Inflammatory macrophage treated with lipopolysaccharide for 1 hour (primary cell): ENCODE results near the gene GPC6.

Source experiments
- DNase-seq, 2 donors: peaks; one replicate each; pipeline ENCODE4 v3.0.0-alpha.2; 2020 to 2022

GPC6 gene

DNA sequence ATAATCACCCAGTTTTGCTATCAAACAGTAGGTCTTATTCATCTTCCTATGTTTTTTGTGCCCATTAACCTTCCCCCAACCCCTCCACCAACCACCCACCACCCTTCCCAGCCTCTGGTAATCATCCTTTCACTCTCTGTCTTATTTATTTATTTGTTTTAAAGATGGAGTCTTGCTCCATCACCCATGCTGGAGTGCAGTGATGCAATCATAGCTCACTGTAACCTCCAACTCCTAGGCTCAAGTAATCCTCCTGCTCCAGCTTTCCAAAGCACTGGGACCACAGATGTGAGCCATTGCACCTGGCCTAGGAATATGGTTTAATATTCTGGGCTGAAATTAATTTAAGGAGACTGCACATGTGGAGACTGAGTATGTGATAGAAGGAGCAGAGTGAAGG lies 527.0 kb downstream of the GPC6 start:
- DNase-seq, result no peak

DNA sequence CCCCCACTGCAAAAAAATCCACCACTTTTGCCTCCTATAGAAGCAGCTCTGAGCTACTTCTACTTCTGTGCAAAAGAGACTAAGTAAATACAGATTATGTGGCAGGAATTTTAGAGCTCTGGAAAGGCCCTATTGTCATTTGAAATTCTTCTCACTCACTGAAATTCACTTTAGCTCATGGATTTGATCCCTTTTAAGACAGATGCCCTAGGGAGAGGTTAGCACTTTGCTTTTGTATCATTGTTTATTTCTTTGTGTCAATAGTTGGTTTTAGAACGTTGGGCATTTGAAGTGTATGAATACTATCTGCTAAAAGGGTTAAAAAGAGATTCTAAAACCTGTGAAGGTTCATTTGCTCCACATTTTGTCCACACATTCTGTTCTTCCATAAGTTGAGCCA lies 528.7 kb downstream of the GPC6 start:
- no peak for DNase-seq

- no peak for DNase-seq
Measured at GRCh38 chr13:93758575-93758974, 532.0 kb downstream of the GPC6 start.

- no peak for DNase-seq
Measured at GRCh38 chr13:93762708-93763426, 536.3 kb downstream of the GPC6 start.

DNA sequence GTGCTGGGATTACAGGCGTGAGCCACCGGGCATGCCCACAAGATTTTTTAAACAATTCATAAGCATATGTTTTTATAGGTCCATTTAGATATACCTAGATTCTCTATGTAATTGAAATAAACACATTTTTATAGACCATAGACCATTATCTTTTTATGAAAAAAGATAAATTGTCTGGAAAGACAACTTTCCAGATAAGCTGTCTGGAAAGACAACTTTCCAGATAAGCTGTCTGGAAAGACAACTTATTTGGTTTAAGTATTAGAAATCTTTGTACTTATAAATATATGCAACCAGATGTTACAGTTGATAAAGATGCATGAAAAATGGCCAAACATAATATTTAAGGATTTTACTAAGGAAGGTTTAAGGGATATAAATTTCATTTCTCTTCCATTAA lies 538.5 kb downstream of the GPC6 start:
- no peak for DNase-seq

- no peak for DNase-seq
Measured at GRCh38 chr13:93765811-93766210, 539.2 kb downstream of the GPC6 start.

GRCh38 chr13:93766719-93767118 lies 540.1 kb downstream of the GPC6 start:
- DNase-seq, result no peak

DNA sequence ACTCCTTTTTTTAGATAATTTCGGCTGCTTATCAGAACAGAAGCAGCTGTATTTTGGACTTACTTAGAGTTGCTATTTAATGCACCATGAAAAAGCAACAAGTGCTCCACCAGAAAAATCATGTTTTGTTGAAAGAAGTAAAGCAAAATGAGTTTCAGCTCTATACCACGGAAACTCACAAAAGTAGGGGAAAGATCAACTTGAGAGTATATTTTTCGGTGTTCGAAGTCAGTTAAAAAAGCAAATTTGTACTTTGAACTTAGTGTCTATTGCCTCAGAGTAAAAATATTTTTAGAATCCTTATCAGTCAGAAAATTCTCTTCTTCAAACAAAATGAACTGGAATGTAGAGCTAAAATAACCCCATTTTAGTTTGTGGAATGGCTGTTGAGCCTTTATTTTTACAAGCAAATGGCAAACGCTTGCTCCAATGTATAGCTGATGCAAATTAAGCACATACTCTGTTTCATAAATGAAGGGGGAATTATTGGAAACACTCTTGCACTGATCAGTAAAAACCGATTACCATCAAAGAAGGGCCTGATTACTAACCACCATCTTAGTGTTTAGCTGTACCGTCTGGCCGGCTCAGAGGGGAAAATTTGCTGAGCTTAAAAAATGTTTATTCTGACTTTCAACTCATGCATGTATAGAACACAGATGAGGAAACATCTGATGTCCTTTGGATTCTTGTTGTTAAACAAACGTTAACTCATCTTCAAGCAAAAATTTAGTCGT lies 540.7 kb downstream of the GPC6 start:
- DNase-seq, result no peak

DNA sequence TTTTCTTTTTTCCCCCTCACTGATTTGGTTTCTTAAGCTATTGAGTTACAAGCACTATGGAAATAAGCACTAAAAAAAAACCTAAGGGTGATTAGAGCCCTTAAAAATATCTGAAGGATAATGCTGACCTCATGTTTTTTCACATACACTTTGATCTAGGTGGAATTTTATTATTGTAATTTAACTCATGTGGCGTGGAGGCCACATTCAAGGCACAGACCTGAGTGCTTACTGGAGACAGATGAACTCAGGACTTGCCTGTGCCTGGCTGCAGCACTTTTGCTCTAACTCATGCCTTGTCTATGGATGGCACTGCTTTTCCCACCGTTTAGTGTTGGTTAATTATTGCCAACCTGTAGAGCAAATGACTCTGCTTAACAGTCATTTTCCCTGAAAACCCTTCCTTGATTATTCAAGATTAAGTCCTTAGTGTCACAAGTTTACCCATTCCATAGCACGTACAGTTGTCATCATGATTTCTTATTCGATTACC lies 541.4 kb downstream of the GPC6 start:
- no peak for DNase-seq

- DNase-seq, result no peak
Measured at GRCh38 chr13:93769101-93769500, 542.5 kb downstream of the GPC6 start.

DNA sequence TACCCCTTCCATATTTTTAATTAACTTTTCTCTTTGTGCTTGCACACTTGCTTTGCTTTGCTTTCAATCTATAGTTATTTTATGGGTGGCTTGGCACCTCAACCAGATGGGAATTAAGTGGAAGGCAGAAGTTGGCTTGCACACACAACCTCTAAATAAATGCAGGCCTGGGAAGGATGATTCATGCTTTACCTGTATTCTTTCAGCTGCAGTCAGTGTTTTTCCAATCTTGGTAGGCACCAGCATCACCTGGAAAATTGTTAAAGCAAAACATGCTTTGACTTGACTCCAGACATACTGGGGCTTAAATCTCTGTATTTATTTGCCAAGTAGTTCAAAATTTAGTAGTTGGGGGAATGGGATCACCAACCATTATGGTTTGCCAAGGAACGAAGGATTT lies 543.0 kb downstream of the GPC6 start:
- no peak for DNase-seq

GRCh38 chr13:93771227-93771626 lies 544.6 kb downstream of the GPC6 start:
- DNase-seq, result no peak

DNA sequence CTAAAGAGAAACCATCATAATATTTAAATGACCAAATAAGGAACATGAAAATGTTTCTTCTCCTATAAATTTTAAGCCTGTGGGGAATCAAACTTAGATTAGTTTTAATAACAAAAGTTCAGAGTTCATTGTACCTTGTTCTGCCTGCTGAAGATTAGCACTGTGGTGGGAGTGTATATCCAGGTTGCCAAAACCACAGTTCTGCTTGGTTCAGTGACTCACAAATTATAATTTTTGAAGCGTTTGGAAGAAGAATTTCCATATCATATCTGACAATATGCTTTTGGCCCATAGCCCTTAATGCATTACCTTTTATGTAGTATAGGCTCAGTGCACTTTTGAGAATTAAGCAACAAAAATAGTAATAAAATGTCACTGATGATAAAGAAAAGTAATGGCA lies 545.2 kb downstream of the GPC6 start:
- DNase-seq, result no peak

GRCh38 chr13:93774506-93774905 lies 547.9 kb downstream of the GPC6 start:
- no peak for DNase-seq

DNA sequence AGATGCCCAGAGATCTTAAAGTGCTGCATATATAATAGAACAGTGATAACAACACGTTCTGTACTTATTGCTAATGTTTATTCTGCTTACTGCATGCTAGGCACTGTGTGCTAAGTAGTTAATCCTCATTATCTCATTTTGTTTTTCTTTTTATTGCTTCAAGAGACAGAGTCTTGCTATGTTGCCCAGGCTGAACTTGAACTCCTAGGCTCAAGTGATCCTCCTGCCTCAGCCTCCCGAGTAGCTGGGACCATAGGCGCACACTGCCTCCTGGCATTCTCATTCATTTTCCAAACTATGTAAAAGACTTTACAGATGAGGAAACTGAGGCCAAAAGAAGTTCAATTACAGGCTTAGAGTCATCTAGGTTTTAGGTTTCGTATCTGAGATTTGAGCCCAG lies 548.4 kb downstream of the GPC6 start:
- no peak for DNase-seq

DNA sequence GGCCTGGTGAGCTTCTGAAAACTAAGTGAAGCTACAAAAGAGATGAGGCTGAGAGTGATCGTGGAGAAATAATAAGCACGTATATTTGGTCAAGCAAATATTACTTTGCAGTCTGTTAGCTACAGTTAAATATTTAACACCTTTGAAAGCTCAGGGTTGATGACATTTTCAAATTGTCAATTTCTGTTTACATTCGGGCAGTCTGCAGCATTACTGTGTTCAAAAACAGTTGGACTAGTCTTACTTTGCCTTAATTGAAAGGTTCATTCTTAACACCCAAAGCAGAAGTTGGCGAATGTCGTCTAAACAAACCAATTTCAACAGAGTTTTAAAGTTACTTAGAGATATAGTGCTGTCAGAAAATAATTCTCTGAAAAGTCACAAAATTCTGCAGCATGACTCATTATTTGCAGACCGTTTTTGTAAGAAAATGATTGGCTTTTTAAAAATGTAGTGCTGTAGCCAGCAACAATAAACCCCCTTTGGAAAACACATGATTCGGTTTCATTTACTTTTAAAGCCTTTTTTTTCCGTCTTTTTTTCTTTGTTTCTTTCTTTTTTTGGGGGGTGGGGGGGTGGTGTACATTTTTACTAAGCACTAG lies 549.0 kb downstream of the GPC6 start:
- DNase-seq, result no peak

- DNase-seq, result no peak
Measured at GRCh38 chr13:93776936-93777335, 550.3 kb downstream of the GPC6 start.

DNA sequence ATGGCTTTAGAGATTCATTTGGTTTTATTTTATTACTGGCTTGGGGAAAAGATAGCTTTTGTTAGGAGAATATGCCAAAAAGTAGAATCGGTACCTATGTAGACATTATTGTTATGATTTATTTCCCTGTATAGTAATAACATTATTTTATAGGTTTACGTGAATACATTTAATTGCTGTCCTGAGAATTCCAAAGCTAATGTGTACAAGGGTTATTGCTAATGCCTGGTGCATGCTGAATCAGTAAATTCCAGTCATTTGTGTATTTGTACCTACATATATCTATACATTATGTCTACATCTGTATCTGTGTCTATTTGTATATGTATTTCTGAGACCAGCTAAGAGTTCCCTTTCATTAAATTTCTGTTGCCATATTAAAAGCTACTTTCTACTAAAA lies 550.9 kb downstream of the GPC6 start:
- DNase-seq, result no peak

GRCh38 chr13:93778548-93778947 lies 551.9 kb downstream of the GPC6 start:
- no peak for DNase-seq

GRCh38 chr13:93784191-93784590 lies 557.6 kb downstream of the GPC6 start:
- DNase-seq, result no peak

DNA sequence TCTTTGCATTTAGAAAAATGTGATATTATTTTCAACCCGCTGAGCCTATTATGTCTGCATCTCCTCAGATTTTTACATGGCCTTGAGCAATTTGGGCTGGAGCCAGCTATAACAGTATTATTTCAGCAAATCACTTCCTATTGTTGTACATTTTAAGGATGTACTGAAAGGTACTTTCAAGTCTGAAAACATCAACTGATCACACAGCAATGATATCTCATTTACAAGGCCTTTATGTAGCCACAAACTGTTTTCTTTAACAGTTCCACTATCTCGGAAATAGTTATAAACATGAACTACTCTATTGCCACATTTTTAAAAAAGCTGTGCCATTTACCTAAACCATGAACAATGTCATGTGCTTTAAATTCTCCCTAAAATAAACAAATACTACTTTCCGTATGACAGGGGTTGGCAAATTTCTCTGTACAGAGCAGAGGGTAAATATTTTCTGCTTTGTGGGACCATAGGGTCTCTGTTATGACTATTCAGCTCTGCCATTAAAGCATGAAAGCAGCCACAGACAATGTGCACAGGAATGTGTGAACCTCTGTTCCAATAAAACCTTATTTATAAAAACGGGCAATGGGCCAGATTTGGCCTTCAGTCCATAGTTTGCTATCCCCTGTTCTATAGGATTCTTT lies 560.4 kb downstream of the GPC6 start:
- no peak for DNase-seq

- DNase-seq, result no peak
Measured at GRCh38 chr13:93788456-93788855, 561.8 kb downstream of the GPC6 start.

DNA sequence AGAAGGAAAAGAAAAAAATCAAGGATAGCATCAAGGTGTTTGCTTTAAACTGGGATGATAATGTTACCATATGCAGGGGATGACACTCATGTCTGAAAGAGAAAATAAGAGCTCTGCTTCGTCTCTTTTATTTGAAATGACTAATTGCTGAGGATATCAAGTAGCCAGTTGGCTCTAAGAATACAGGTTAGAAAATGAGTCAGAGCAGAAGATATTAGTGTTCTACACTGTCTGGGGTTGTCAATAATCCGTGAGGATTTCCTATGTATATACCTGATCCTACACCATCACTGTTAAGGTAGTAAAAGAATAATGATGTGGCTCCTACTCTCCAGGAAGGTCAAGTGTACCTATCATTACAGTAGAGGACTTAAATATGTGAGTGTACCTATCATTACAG lies 562.5 kb downstream of the GPC6 start:
- no peak for DNase-seq
